ELF-1 (cell line): Measurements from ENCODE around the gene GTPBP3.
"Not testable (repeated sequence)": the region's sequence is repeated elsewhere in the genome, so short reads cannot be mapped to it uniquely, and the experiment has no call there.

ENCODE experiments used
- DNase-seq: peaks from one replicate; pipeline ENCODE4 v3.0.0-alpha.2; 2016; ENCODE audit warnings: low read depth, low spot score

The GTPBP3 gene

GRCh38 chr19:17341386-17341785 lies 4.0 kb downstream of the GTPBP3 start:
- no peak for DNase-seq

- no peak for DNase-seq
These were observed 4.5 kb downstream of the GTPBP3 start for GRCh38 chr19:17341845-17342244.

GRCh38 chr19:17346109-17346671 lies 8.8 kb downstream of the GTPBP3 start:
- DNase-seq: peak; percentile 92

GRCh38 chr19:17347361-17347760 lies 10.0 kb downstream of the GTPBP3 start:
- no peak for DNase-seq

- DNase-seq: no peak
These were observed 10.5 kb downstream of the GTPBP3 start for GRCh38 chr19:17347877-17348276.

- DNase-seq: peak; percentile 83
These were observed 11.3 kb downstream of the GTPBP3 start for GRCh38 chr19:17348700-17349099.

- DNase-seq: no peak
These were observed 14.6 kb downstream of the GTPBP3 start for GRCh38 chr19:17351815-17352435.

- DNase-seq: no peak
These were observed 15.4 kb downstream of the GTPBP3 start for GRCh38 chr19:17352608-17353280.

GRCh38 chr19:17353386-17353785 lies 16.0 kb downstream of the GTPBP3 start:
- DNase-seq: no peak

- no peak for DNase-seq
These were observed 19.8 kb downstream of the GTPBP3 start for GRCh38 chr19:17357078-17357666.

- no peak for DNase-seq
These were observed 20.4 kb downstream of the GTPBP3 start for GRCh38 chr19:17357724-17358123.

GRCh38 chr19:17358395-17358794 lies 21.0 kb downstream of the GTPBP3 start:
- no peak for DNase-seq

- DNase-seq: no peak
These were observed 22.8 kb downstream of the GTPBP3 start for GRCh38 chr19:17359905-17360800.

- DNase-seq: not testable (repeated sequence)
These were observed 26.7 kb downstream of the GTPBP3 start for GRCh38 chr19:17363852-17364605.

GRCh38 chr19:17365361-17365760 lies 28.0 kb downstream of the GTPBP3 start:
- DNase-seq: no peak

GRCh38 chr19:17370026-17370587 lies 32.8 kb downstream of the GTPBP3 start:
- DNase-seq: no peak

- DNase-seq: no peak
These were observed 39.7 kb downstream of the GTPBP3 start, which contains the start of gene PLVAP for GRCh38 chr19:17376935-17377600. PLVAP (minus strand) TSS chr19:17377342; CDS start chr19:17377288, 54 bp downstream.

GRCh38 chr19:17378271-17378670 lies 40.9 kb downstream of the GTPBP3 start:
- no peak for DNase-seq

- DNase-seq: peak; percentile 97
These were observed 41.9 kb downstream of the GTPBP3 start for GRCh38 chr19:17379221-17379631.
